IMR-90 (cell line): Measurements from ENCODE around the gene VPS39. TPM values are rescaled to one million over a fixed set of nuclear protein-coding genes. Genes with fewer than 3 reads are reported as not detected.

ENCODE experiments used
- ATAC-seq: fragments of 200-7000 bp; cut with Tn5 transposase; 2 replicates; pipeline ENCODE4 v1.9.1; 2020; ENCODE audit warnings: low read depth, mild to moderate bottlenecking, moderate library complexity
- BruUV-seq: library from RNA; stranded (reverse); fragments of 400-500 nt; replicated peaks from 2 replicates; lab custom pipeline; 2021; lab: Mats Ljungman, UMichigan
- CTCF ChIA-PET: fragments of 300-600 bp; formaldehyde crosslinking; extraction: SDS; loops from one replicate; lab custom pipeline; 2021; ENCODE audit warnings: antibody characterized with exemption; lab: Yijun Ruan, JAX
- POLR2A ChIA-PET: fragments of 300-600 bp; sonication (Branson Sonifier 250); formaldehyde crosslinking; loops from one replicate; lab custom pipeline; 2022; ENCODE audit warnings: antibody characterized with exemption; ENCODE audit not compliant: unreplicated experiment; lab: Charles Lee
- DNase-seq: peaks from one replicate; pipeline ENCODE4 v3.0.0; 2013
- H2AFZ ChIP-seq: replicated peaks from 2 replicates; pipeline ENCODE3; 2013; ENCODE audit warnings: low read length, mild to moderate bottlenecking; ENCODE audit not compliant: poor library complexity
- H2AK5ac ChIP-seq: 2 replicates; pipeline ENCODE4 v1.6.1; 2013; ENCODE audit warnings: low read depth, low read length, inconsistent platforms
- H2AK9ac ChIP-seq: replicated peaks from 2 replicates; pipeline ENCODE3; 2013; ENCODE audit warnings: mild to moderate bottlenecking, low read depth, low read length, moderate library complexity; ENCODE audit not compliant: poor library complexity
- H2BK120ac ChIP-seq: 2 replicates; pipeline ENCODE4 v1.6.1; 2013; ENCODE audit warnings: low read depth, low read length, inconsistent platforms
- H2BK15ac ChIP-seq: 3 replicates; pipeline ENCODE4 v1.6.1; 2013; ENCODE audit warnings: low read depth, low read length, inconsistent platforms
- H2BK20ac ChIP-seq: 2 replicates; pipeline ENCODE4 v1.6.1; 2013; ENCODE audit warnings: low read depth, mild to moderate bottlenecking, inconsistent platforms, low read length, moderate library complexity
- H2BK5ac ChIP-seq: 2 replicates; pipeline ENCODE4 v1.6.1; 2013; ENCODE audit warnings: mild to moderate bottlenecking, low read depth, low read length, inconsistent platforms; ENCODE audit not compliant: poor library complexity, severe bottlenecking
- H3K14ac ChIP-seq: replicated peaks from 2 replicates; pipeline ENCODE4 v1.6.1; 2013; ENCODE audit warnings: low read depth, low read length, inconsistent platforms
- H3K18ac ChIP-seq: 2 replicates; pipeline ENCODE4 v1.6.1; 2013; ENCODE audit warnings: low read depth, low read length, control low read depth
- H3K23ac ChIP-seq: 2 replicates; pipeline ENCODE4 v1.6.1; 2013; ENCODE audit warnings: low read depth, low read length, inconsistent platforms
- H3K27ac ChIP-seq: 2 replicates; pipeline ENCODE4 v1.5.1; 2013; ENCODE audit warnings: mild to moderate bottlenecking, control low read depth, low read length; ENCODE audit not compliant: insufficient read depth
- H3K27me3 ChIP-seq: 2 replicates; pipeline ENCODE4 v1.6.1; 2013; ENCODE audit warnings: low read length; ENCODE audit not compliant: control insufficient read depth, insufficient read depth
- H3K36me3 ChIP-seq: 2 replicates; pipeline ENCODE4 v1.6.1; 2013; ENCODE audit warnings: low read length, mixed read lengths; ENCODE audit not compliant: control insufficient read depth, insufficient read depth
- H3K4ac ChIP-seq: 2 replicates; pipeline ENCODE4 v1.6.1; 2013; ENCODE audit warnings: low read depth, low read length, inconsistent platforms
- H3K4me1 ChIP-seq: 2 replicates; pipeline ENCODE4 v1.6.1; 2013; ENCODE audit warnings: low read length, mixed read lengths; ENCODE audit not compliant: control insufficient read depth, insufficient read depth
- H3K4me2 ChIP-seq: 2 replicates; pipeline ENCODE4 v1.6.1; 2013; ENCODE audit warnings: low read depth, mild to moderate bottlenecking, control low read depth, low read length, moderate library complexity
- H3K4me3 ChIP-seq: 2 replicates; pipeline ENCODE4 v1.5.1; 2013; ENCODE audit warnings: low read depth, mild to moderate bottlenecking, control low read depth, low read length, moderate library complexity; ENCODE audit not compliant: insufficient read depth
- H3K56ac ChIP-seq: 2 replicates; pipeline ENCODE4 v1.6.1; 2013; ENCODE audit warnings: low read length, inconsistent platforms; ENCODE audit not compliant: insufficient read depth; ENCODE audit errors: extremely low read depth
- H3K79me1 ChIP-seq, 2 experiments: 2 replicates each; pipeline ENCODE4 v1.6.1; 2013; ENCODE audit warnings: low read length in 2 of 2, inconsistent platforms in 1 of 2, low read depth in 1 of 2
- H3K9ac ChIP-seq: 2 replicates; pipeline ENCODE4 v1.6.1; 2013; ENCODE audit warnings: low read depth, low read length, control low read depth
- H3K9me1 ChIP-seq: 2 replicates; pipeline ENCODE4 v1.6.1; 2013; ENCODE audit warnings: low read length, inconsistent platforms; ENCODE audit not compliant: insufficient read depth
- H3K9me3 ChIP-seq: 2 replicates; pipeline ENCODE4 v1.6.1; 2013; ENCODE audit warnings: low read length; ENCODE audit not compliant: control insufficient read depth, insufficient read depth
- H4K20me1 ChIP-seq: 2 replicates; pipeline ENCODE4 v1.6.1; 2013; ENCODE audit warnings: low read length, inconsistent platforms; ENCODE audit not compliant: insufficient read depth
- H4K5ac ChIP-seq: 2 replicates; pipeline ENCODE4 v1.6.1; 2013; ENCODE audit warnings: mild to moderate bottlenecking, low read depth, low read length, control low read depth
- H4K8ac ChIP-seq, 2 experiments: 2 replicates each; pipeline ENCODE4 v1.6.1; 2013; ENCODE audit warnings: low read depth in 2 of 2, low read length in 2 of 2, control low read depth in 1 of 2, inconsistent platforms in 1 of 2
- H4K91ac ChIP-seq: 2 replicates; pipeline ENCODE4 v1.6.1; 2013; ENCODE audit warnings: low read depth, low read length, inconsistent platforms; ENCODE audit not compliant: insufficient read depth
- BHLHE40 ChIP-seq: fragments of 150-350 bp; IDR thresholded peaks from 2 replicates; pipeline ENCODE4 v1.6.1; 2016; ENCODE audit warnings: mild to moderate bottlenecking, low read depth, low read length
- CEBPB ChIP-seq: IDR thresholded peaks from 2 replicates; pipeline ENCODE4 v1.6.1; 2012; ENCODE audit warnings: low read depth, low read length, improper control_type of control experiment
- CHD1 ChIP-seq: IDR thresholded peaks from 2 replicates; pipeline ENCODE4 v1.6.1; 2012; ENCODE audit warnings: low read depth, low read length, improper control_type of control experiment
- MAFK ChIP-seq: IDR thresholded peaks from 2 replicates; pipeline ENCODE4 v1.6.1; 2012; ENCODE audit warnings: low read depth, low read length, improper control_type of control experiment
- NFE2L2 ChIP-seq: fragments of 150-350 bp; IDR thresholded peaks from 2 replicates; pipeline ENCODE4 v1.6.1; 2016; ENCODE audit warnings: low read depth, mild to moderate bottlenecking, low read length
- RCOR1 ChIP-seq: IDR thresholded peaks from 2 replicates; pipeline ENCODE4 v1.6.1; 2012; ENCODE audit warnings: mild to moderate bottlenecking, low read length, improper control_type of control experiment; ENCODE audit not compliant: insufficient replicate concordance
- RFX5 ChIP-seq: IDR thresholded peaks from 2 replicates; pipeline ENCODE4 v1.8.0; 2012; ENCODE audit warnings: low read depth, mild to moderate bottlenecking, low read length, moderate library complexity
- SMC3 ChIP-seq: fragments of 150-350 bp; IDR thresholded peaks from 2 replicates; pipeline ENCODE4 v1.6.1; 2016; ENCODE audit warnings: low read depth, mild to moderate bottlenecking, antibody characterized with exemption, low read length, moderate library complexity
- WGBS, 2 experiments: methylation state at CpG; one replicate each; pipeline versions ENCODE4 v1.1.5 to v1.1.7; 2013; ENCODE audit warnings: missing lambda C conversion rate in 2 of 2; ENCODE audit not compliant: insufficient read length in 1 of 2; ENCODE audit errors: extremely low coverage in 2 of 2; 5-methylcytosine and 5-hydroxymethylcytosine counted together
- dilution Hi-C: fragments of 300-500 bp; cut with HindIII; formaldehyde crosslinking; loops from one replicate; pipeline ENCODE4 v1.14.3; 2018; ENCODE audit warnings: low sequenced_read_pairs; ENCODE audit not compliant: unreplicated experiment
- in situ Hi-C: fragments of 300-500 bp; cut with MboI; formaldehyde crosslinking; loops from 3 replicates; pipeline ENCODE4 v1.14.3; 2019; ENCODE audit warnings: low sequenced_read_pairs, inconsistent platforms, mixed read lengths
- intact Hi-C: fragments of 100-400 bp; cut with micrococcal nuclease; formaldehyde crosslinking; loops from 2 replicates; pipeline ENCODE4 v1.10.0; 2022
- polyA plus RNA-seq, 3 experiments: library from polyadenylated mRNA; depleted of rRNA; stranded (reverse); fragments of >200 nt; gene quantifications; 2 replicates each; pipeline ENCODE4 v1.2.3, GENCODE V29; 2012; ENCODE audit warnings: low replicate concordance in 1 of 3
- total RNA-seq: library from RNA; depleted of rRNA; stranded (reverse); fragments of >200 nt; gene quantifications from 2 replicates; pipeline ENCODE4 v1.2.3, GENCODE V29; 2012
- TF ChIP-seq, protein P1 (sequence below): fragments of 150-350 bp; IDR thresholded peaks from 2 replicates; pipeline ENCODE4 v1.6.1; 2017; ENCODE audit warnings: mild to moderate bottlenecking, antibody characterized with exemption, low read length, low read depth

Gene VPS39
- total and polyA plus RNA-seq, 2 of the 4 experiments (the other 2 are of a cell fraction) = 49.7 to 52.2 TPM

DNA sequence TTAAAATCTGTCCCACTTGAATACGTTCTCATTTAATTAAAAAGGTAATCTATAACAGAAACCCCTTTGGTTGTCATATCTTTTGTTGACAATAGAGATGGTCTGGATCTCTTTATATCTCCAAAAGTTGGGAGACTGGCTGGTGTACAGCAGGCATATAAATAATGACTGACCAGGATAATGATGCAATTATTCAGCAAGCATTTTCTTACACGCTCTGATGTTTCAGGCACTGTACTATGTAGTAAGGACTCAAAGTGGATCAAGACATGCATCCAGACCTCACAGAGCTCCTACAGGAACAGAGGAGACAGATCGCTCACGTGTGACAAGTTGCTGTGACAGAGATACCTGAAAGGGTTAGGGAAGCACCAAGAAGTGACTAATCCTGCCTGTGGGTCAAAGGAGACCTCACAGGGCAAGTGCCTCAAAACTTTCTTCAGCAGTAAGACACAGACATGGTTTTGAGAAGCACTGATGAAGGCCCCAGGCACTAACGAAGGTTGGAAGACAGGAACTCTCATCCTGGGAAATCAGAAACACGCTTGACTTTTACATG lies 25.7 kb downstream of the VPS39 start:
- no peak overlapping the region for H3K56ac ChIP-seq
- no peak overlapping the region for H3K14ac ChIP-seq
- intact Hi-C loops = loop anchor here (5.0 kb wide), 1 partner anchor 35 kb away; no protein-coding TSS in a partner anchor
- no peak overlapping the region for H2BK120ac ChIP-seq
- H3K9ac ChIP-seq = no peak overlapping the region
- 87% methylated on average over 2 of the region's 6 CpGs; no CpG with 5 or more reads in 1 of the 2 experiments for WGBS, 2 experiments
- H2AK5ac ChIP-seq = no peak overlapping the region
- H4K8ac ChIP-seq = no peak overlapping the region
- H2AK9ac ChIP-seq = no peak overlapping the region
- no peak for ATAC-seq
- TF ChIP-seq RCOR1 (no peak), MAFK (no peak), RFX5 (no peak), CEBPB (no peak), BHLHE40 (no peak), SMC3 (no peak), CHD1 (no peak), NFE2L2 (no peak)
- TF ChIP-seq, protein P1, sequence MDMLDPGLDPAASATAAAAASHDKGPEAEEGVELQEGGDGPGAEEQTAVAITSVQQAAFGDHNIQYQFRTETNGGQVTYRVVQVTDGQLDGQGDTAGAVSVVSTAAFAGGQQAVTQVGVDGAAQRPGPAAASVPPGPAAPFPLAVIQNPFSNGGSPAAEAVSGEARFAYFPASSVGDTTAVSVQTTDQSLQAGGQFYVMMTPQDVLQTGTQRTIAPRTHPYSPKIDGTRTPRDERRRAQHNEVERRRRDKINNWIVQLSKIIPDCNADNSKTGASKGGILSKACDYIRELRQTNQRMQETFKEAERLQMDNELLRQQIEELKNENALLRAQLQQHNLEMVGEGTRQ = no peak
- no peaks in the 10 kb centered on the region for H3K9me3 ChIP-seq
- no peak overlapping the region for H2BK20ac ChIP-seq
- no peak overlapping the region for H3K23ac ChIP-seq
- dilution Hi-C loops = no loop called here
- H3K4me3 ChIP-seq = no peak overlapping the region
- H2AFZ ChIP-seq = no peak overlapping the region
- ChIA-PET POLR2A (interaction anchor here (0.6 kb wide), 1 partner anchor 15 kb away, joined by 3 read pairs; no protein-coding TSS in a partner anchor), CTCF (no interaction called here)
- peaks cover 37% of the 10 kb centered on the region for H3K36me3 ChIP-seq
- no peak overlapping the region for H3K18ac ChIP-seq
- no peak overlapping the region for H2BK5ac ChIP-seq
- BruUV-seq = no TSS peak
- H3K9me1 ChIP-seq = peaks cover 3% of the 10 kb centered on the region; the same call in 1 of the 2 replicates
- peaks cover 2% of the 10 kb centered on the region; the same call in 1 of the 2 replicates for H3K4me1 ChIP-seq
- H4K5ac ChIP-seq = no peak overlapping the region
- no peak for DNase-seq
- peaks cover 0 to 3% of the 10 kb centered on the region in 2 experiments; a peak in 2 of 4 replicates for H3K79me1 ChIP-seq
- H3K4ac ChIP-seq = no peak overlapping the region
- H4K20me1 ChIP-seq = no peaks in the 10 kb centered on the region
- in situ Hi-C loops = no loop called here
- no peaks in the 10 kb centered on the region for H3K27me3 ChIP-seq
- H3K27ac ChIP-seq = no peak overlapping the region
- no peak overlapping the region for H4K91ac ChIP-seq
- H3K4me2 ChIP-seq = no peak overlapping the region
- no peak overlapping the region for H2BK15ac ChIP-seq
